Mesothelial cell of epicardium (in vitro differentiated cells): ENCODE data around the gene COL23A1. TPM values are rescaled to one million over a fixed set of nuclear protein-coding genes. Genes with fewer than 3 reads are reported as not detected.
"Not testable (repeated sequence)": the region's sequence is repeated elsewhere in the genome, so short reads cannot be mapped to it uniquely, and the experiment has no call there.

Experiments used
- DNase-seq, 2 experiments: peaks; one replicate each; pipeline ENCODE4 v3.0.0; 2021; ENCODE audit warnings: low spot score in 2 of 2; ENCODE audit not compliant: unreplicated experiment in 2 of 2
- H3K27ac Mint-ChIP-seq: 2 replicates; pipeline ENCODE4 v1.8.0; 2021; ENCODE audit warnings: mixed read lengths
- H3K27me3 Mint-ChIP-seq: 2 replicates; pipeline ENCODE4 v1.8.0; 2021; ENCODE audit warnings: low read depth, mixed read lengths
- H3K36me3 Mint-ChIP-seq: 2 replicates; pipeline ENCODE4 v1.8.0; 2021; ENCODE audit warnings: mixed read lengths
- H3K4me1 Mint-ChIP-seq: 2 replicates; pipeline ENCODE4 v1.8.0; 2021; ENCODE audit warnings: mixed read lengths
- H3K4me3 Mint-ChIP-seq: 2 replicates; pipeline ENCODE4 v1.8.0; 2021; ENCODE audit warnings: mild to moderate bottlenecking, moderate library complexity, mixed read lengths
- H3K9me3 Mint-ChIP-seq: 2 replicates; pipeline ENCODE4 v1.8.0; 2021; ENCODE audit warnings: mixed read lengths
- CTCF ChIP-seq: fragments of 200-600 bp; sonication (generic); IDR thresholded peaks from one replicate; pipeline ENCODE4 v1.5.0; 2021; ENCODE audit warnings: antibody characterized with exemption; ENCODE audit not compliant: unreplicated experiment
- total RNA-seq: library from RNA; stranded (reverse); gene quantifications from 3 replicates; pipeline ENCODE4 v1.2.1, GENCODE V29; 2021

COL23A1 gene
- total RNA-seq, 1 donor from 2014 or later = 13.6 TPM

- H3K27me3 Mint-ChIP-seq = no peaks in the 10 kb centered on the region
- peak in 1 of 2 experiments; percentile 14 for DNase-seq
- H3K4me3 Mint-ChIP-seq = no peak overlapping the region
- no peak for TF ChIP-seq CTCF
- peaks cover 39% of the 10 kb centered on the region for H3K4me1 Mint-ChIP-seq
- H3K9me3 Mint-ChIP-seq = no peaks in the 10 kb centered on the region
- H3K27ac Mint-ChIP-seq = no peak overlapping the region
- H3K36me3 Mint-ChIP-seq = no peaks in the 10 kb centered on the region
These were observed 283.6 kb downstream of the COL23A1 start for GRCh38 chr5:178306430-178307225.

- Mint-ChIP-seq H3K9me3 (peaks cover 8% of the 10 kb centered on the region), H3K27ac (no peak overlapping the region), H3K27me3 (no peaks in the 10 kb centered on the region), H3K4me3 (no peak overlapping the region), H3K36me3 (peaks cover 5% of the 10 kb centered on the region), H3K4me1 (peaks cover 39% of the 10 kb centered on the region)
- DNase-seq = peak in 1 of 2 experiments; percentile 6
- TF ChIP-seq CTCF = no peak
These were observed 284.4 kb downstream of the COL23A1 start for GRCh38 chr5:178305801-178306200.

DNA sequence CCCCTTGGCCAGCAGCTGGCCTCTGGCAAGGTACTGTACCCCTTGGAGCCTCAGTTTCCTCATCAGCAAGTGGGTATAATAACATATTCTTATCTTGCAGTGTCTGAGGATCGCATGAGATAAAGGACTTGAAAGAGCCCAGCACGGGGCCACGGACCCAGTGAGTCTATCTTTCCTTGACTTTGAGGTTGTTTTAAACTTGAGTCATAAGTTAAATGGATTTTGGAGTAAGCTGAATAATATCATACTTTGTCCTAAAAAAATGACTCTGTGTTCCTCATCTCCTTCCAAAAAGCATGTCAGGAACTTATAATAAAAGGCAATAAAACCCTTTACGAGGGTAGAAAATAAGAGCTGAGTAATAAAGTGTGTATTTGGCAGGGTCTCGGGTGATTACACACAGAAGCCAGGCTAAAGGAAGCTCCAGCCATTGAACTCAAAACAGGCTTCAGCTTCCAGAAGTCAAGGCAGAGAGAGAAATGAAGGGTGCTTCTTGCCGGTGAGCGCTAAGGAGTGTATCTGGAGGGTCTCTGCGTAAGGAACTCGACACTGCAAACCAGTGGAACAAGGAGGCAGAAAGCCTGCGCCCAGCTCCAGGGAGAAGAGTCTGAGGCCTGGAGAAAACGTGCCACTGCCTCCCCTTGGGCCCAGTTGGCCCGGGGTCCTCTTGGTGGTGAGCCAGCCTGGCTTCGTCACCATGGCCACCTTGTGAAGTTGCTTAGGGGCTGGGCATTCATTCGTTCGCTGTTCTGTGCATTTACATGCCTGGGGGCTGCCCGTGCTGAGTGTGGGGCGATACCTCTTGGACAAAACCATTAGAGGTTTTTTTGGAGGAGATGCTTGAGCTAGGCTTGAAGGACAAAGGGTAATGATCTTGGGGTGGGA is 285.2 kb downstream of the COL23A1 start:
- peak in 1 of 2 experiments; percentile 14 for DNase-seq
- Mint-ChIP-seq H3K36me3 (peaks cover 5% of the 10 kb centered on the region), H3K9me3 (peaks cover 9% of the 10 kb centered on the region), H3K27ac (peak overlapping the region; percentile 57), H3K4me1 (peaks cover 39% of the 10 kb centered on the region), H3K4me3 (no peak overlapping the region), H3K27me3 (no peaks in the 10 kb centered on the region)
- TF ChIP-seq CTCF = no peak

DNA sequence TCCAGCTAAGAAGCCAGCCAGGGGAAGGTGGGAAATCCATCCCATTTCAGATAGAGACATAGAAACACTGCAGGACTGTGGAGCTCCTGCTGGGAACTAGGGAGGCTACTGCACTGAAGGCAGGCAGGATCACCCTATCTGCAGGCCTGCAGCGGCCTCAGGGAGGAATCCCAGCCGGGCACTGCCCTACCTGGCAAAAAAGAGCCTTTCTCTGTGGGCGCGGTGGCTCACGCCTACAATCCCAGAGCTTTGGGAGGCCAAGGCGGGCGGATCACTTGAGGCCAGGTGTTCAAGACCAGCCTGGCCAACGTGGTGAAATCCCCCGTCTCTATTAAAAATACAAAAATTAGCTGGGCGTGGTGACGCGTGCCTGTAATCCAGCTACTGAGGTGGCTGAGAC is 286.2 kb downstream of the COL23A1 start:
- Mint-ChIP-seq H3K9me3 (peaks cover 9% of the 10 kb centered on the region), H3K27me3 (no peaks in the 10 kb centered on the region), H3K27ac (no peak overlapping the region), H3K4me3 (no peak overlapping the region), H3K36me3 (peaks cover 5% of the 10 kb centered on the region), H3K4me1 (peaks cover 33% of the 10 kb centered on the region)
- TF ChIP-seq CTCF = no peak
- no peak for DNase-seq

DNA sequence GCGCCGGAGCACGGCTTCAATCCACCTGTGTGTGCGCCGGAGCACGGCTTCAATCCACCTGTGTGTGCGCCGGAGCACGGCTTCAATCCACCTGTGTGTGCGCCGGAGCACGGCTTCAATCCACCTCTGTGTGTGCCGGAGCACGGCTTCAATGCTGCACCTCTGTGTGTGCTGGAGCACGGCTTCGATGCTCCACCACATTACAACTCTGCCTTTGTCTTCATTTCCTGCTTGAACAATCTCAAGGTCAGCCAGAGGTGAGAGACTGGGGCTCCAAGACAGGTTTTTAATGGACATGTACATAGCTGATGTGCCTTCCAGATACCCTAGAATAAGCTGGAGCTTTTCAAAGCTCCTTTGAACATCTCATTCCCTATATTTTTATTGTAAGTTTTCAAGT is 287.9 kb downstream of the COL23A1 start:
- not testable (repeated sequence) for H3K36me3 Mint-ChIP-seq, H3K9me3 Mint-ChIP-seq, H3K4me3 Mint-ChIP-seq, H3K27me3 Mint-ChIP-seq, DNase-seq, H3K27ac Mint-ChIP-seq
- H3K4me1 Mint-ChIP-seq = peaks cover 25% of the 10 kb centered on the region

- no peak overlapping the region for H3K27ac Mint-ChIP-seq
- H3K4me3 Mint-ChIP-seq = no peak overlapping the region
- TF ChIP-seq CTCF = no peak
- no peaks in the 10 kb centered on the region for H3K27me3 Mint-ChIP-seq
- peaks cover 21% of the 10 kb centered on the region for H3K4me1 Mint-ChIP-seq
- H3K36me3 Mint-ChIP-seq = peaks cover 5% of the 10 kb centered on the region
- DNase-seq = no peak
- peaks cover 9% of the 10 kb centered on the region for H3K9me3 Mint-ChIP-seq
These were observed 288.6 kb downstream of the COL23A1 start for GRCh38 chr5:178301641-178302040.
